Omental fat pad (tissue), 4 donors: ENCODE measurements around the gene PLOD2. TPM values are rescaled to one million over a fixed set of nuclear protein-coding genes. Genes with fewer than 3 reads are reported as not detected.

Experiments
- ATAC-seq: fragments of 150-250 bp; one replicate; pipeline ENCODE4 v1.9.1; 2016; ENCODE audit warnings: mild to moderate bottlenecking, moderate library complexity; ENCODE audit not compliant: low FRiP score
- DNase-seq: peaks from one replicate; pipeline ENCODE4 v3.0.0-alpha.2; 2019; ENCODE audit warnings: low spot score
- total RNA-seq, 4 donors: library from RNA; depleted of rRNA; stranded (reverse); fragments of >200 nt; gene quantifications; one replicate each; pipeline ENCODE4 v1.1.0, GENCODE V29; 2016
- TF ChIP-seq, protein P1 (sequence below), 3 donors: fragments of 450-650 bp; IDR thresholded peaks; one replicate each; pipeline ENCODE4 v1.5.1; 2016 to 2017; ENCODE audit warnings: antibody characterized with exemption in 3 of 3, mild to moderate bottlenecking in 3 of 3, moderate library complexity in 2 of 3

The PLOD2 gene
- total RNA-seq, 4 donors from 2014 or later: 35.3 to 180 (median 107) TPM

DNA sequence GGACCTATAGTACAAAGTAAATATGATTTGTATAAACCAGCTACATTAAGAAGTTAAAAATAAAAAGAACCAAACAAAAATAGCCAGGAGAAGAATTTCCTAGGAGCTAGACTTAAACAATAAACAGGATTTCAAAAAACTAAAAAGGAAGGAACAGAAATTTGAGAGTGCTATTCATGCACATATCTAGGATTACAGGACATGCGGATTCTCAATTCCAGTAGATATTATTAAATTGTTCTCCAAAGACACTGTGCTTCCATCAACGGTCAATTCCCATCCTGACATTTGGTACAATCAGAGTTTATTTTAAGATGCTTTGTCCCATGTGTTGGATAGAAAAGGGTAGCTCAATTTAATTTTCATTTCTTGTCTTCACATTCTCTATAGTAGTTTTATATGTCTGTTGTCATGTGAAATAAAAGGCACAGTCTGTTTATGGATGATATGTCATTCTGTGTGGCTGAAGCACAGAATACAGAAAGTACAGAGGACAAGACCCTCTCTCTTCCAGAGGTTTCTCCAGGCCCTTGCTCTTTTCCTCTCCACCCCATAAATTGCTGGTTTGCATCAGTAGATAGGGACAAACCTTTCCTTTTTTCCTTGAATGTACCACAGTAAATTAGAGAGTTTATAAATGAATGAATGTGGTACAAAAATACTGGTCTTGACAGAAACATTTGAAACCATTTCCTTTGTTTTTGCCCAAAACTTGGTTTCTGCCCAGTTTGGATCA is 3.5 kb downstream of the PLOD2 start:
- ATAC-seq (no peak), DNase-seq (no peak)
- TF ChIP-seq, protein P1, sequence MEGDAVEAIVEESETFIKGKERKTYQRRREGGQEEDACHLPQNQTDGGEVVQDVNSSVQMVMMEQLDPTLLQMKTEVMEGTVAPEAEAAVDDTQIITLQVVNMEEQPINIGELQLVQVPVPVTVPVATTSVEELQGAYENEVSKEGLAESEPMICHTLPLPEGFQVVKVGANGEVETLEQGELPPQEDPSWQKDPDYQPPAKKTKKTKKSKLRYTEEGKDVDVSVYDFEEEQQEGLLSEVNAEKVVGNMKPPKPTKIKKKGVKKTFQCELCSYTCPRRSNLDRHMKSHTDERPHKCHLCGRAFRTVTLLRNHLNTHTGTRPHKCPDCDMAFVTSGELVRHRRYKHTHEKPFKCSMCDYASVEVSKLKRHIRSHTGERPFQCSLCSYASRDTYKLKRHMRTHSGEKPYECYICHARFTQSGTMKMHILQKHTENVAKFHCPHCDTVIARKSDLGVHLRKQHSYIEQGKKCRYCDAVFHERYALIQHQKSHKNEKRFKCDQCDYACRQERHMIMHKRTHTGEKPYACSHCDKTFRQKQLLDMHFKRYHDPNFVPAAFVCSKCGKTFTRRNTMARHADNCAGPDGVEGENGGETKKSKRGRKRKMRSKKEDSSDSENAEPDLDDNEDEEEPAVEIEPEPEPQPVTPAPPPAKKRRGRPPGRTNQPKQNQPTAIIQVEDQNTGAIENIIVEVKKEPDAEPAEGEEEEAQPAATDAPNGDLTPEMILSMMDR (IDR thresholded peaks at IDR 0.05): no peak

DNA sequence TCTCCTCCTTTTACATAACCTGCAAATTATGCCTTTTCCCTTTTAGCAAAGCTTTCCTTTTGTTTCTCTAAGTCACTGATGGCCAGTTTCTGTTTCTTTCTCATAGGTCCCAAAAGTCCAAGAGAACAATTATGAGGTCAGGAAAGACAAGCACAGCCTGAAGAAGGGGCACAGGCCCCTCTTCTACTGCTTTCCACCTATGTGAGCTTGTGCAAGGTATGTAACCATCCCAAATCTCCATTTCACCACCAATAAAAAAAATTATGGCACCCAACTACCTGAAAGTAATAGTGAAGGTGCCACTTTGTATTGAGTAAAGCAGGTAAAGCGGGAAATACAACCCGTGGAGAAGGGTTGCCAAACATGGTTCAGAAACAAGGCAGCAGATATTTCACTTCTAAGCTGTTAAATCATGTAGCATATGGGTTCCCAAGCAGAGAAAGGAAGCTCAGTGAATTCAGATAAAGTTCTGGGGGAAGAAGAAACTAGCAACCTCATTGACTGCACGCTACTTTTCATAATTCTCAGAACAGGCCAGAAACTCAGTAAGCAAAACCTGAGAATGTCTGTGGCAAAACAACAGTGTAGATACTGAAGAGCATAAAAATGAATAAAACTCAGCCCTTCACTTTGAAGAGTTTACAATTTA is 4.2 kb downstream of the PLOD2 start:
- TF ChIP-seq, protein P1 (IDR thresholded peaks at IDR 0.05): no peak
- DNase-seq (no peak), ATAC-seq (no peak)

DNA sequence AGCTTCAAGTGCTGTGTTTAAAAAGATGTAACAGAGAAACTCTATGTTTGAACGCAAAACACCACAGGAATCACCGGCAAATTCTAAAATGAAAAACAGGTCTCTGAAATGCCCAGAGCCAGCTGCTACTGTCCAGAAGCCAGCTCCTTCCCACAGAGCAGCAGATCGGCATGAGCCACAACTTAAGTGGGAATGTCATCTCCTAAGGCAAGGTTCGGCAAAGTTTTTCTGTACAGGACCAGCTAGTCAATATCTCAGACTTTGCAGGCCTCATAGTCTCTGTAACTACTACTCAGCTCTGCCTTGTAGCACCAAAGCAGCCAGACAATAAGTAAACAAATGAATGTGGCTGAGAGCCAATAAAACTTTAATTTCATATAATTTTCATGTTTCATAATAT is 4.9 kb downstream of the PLOD2 start:
- DNase-seq (no peak), ATAC-seq (no peak)
- TF ChIP-seq, protein P1 (IDR thresholded peaks at IDR 0.05): no peak

DNA sequence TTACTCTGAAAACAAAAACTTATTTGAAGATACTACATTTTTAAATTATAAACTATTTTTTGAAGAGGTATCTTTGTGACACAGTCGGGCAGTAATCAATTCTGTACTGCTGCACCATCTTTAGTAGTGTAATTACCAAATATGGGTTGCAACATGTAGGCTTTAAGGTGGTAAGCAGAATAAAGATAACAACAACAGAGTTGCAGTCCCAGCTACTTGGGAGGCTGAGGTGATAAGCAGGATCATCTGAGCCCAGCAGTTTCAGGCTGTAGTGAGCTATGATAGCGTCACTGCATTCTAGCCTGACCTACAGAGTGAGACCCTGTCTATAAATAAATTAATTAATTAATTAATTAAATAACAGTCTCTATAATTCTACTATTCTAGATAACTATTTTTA is 6.0 kb downstream of the PLOD2 start:
- DNase-seq (no peak), ATAC-seq (no peak)
- TF ChIP-seq, protein P1 (IDR thresholded peaks at IDR 0.05): no peak

DNA sequence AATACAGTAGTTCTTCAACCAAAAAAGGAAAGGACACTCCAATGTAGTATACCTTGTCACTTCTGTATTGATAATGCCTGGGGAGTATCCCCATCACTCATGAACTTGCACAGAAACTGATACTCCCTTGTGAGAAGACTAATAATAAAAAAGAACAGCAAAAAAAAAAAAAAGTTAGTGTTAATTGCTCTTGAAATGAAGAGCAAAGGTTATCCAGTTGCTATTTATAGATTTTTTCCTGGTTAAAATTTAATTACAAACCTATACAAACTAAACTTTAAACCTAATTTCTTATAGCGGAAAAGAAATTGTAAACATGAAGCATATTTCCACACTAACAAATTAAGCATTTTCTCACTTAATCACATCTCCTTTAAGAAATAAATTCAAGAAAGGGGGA is 6.7 kb downstream of the PLOD2 start:
- no peak for DNase-seq
- no peak for ATAC-seq
- TF ChIP-seq, protein P1 (IDR thresholded peaks at IDR 0.05): no peak

DNA sequence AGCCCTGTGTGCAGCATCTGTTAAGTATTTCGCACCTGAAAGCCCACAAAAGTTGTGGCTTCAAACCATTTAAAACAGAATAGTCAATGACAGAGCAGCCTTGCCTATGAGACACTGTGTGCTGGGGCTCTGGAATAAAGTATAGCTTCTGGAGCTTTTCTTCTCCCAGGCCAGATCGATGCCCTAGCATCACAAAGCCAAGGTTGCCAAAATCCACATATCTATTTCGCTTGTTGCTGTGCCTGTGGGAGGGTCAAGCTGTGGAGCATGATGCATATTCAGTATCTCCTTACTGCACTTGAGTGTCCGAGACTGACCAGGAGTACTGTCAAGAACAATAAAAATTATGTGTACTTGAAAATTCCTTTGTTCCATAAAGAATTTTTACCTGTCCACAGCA is 7.6 kb downstream of the PLOD2 start:
- no peak for ATAC-seq
- TF ChIP-seq, protein P1 (IDR thresholded peaks at IDR 0.05): no peak
- DNase-seq: no peak

DNA sequence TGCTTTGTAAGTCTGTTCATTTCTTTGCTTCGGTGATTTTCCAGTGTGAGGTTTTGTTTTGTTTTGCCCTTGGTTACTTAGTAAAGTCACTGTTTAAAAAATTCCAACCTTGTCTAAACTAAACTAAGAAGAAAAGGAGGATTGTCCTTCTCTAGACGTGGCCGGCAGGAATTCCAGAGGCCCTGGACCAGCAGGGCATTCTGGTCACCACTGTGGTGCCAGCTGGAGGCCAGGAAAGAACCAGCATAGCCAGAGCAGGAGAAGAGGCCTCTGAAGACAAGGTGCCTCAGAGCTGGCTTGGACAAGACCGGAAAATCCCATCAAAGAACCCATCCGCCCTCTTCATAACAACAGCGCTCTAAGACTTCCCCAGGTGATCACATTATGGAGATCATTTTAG is 8.2 kb downstream of the PLOD2 start:
- TF ChIP-seq, protein P1 (IDR thresholded peaks at IDR 0.05): no peak
- ATAC-seq: no peak
- DNase-seq: no peak
